GM13976 (cell line): ENCODE measurements around the gene SERPINB12.

Experiments
- DNase-seq: peaks from one replicate; pipeline ENCODE4 v3.0.0; 2012; ENCODE audit warnings: low spot score
- in situ Hi-C: fragments of 300-500 bp; cut with MboI; formaldehyde crosslinking; loops from one replicate; pipeline ENCODE4 v1.12.0; 2022; ENCODE audit warnings: low sequenced_read_pairs, mixed read lengths, inconsistent platforms; ENCODE audit not compliant: unreplicated experiment
- TF ChIP-seq, protein P1 (sequence below): IDR thresholded peaks from 2 replicates; pipeline ENCODE4 v1.5.1; 2012; ENCODE audit warnings: borderline replicate concordance, mild to moderate bottlenecking; ENCODE audit not compliant: insufficient read depth; ENCODE audit errors: extremely low read depth, missing control alignments, control extremely low read depth

Gene SERPINB12

GRCh38 chr18:63578357-63578958, 36.3 kb downstream of the SERPINB12 start:
- TF ChIP-seq, protein P1, sequence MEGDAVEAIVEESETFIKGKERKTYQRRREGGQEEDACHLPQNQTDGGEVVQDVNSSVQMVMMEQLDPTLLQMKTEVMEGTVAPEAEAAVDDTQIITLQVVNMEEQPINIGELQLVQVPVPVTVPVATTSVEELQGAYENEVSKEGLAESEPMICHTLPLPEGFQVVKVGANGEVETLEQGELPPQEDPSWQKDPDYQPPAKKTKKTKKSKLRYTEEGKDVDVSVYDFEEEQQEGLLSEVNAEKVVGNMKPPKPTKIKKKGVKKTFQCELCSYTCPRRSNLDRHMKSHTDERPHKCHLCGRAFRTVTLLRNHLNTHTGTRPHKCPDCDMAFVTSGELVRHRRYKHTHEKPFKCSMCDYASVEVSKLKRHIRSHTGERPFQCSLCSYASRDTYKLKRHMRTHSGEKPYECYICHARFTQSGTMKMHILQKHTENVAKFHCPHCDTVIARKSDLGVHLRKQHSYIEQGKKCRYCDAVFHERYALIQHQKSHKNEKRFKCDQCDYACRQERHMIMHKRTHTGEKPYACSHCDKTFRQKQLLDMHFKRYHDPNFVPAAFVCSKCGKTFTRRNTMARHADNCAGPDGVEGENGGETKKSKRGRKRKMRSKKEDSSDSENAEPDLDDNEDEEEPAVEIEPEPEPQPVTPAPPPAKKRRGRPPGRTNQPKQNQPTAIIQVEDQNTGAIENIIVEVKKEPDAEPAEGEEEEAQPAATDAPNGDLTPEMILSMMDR = peak; percentile 46
- DNase-seq = peak; percentile 31
- in situ Hi-C loops = loop anchor here (10.0 kb wide), 1 partner anchor 54 kb away; no protein-coding TSS in a partner anchor

- in situ Hi-C loops = loop anchor here (10.0 kb wide), 2 partner anchors 55 to 255 kb away; no protein-coding TSS in a partner anchor
- TF ChIP-seq, protein P1 = no peak
- DNase-seq = no peak
These were observed 37.4 kb downstream of the SERPINB12 start for GRCh38 chr18:63579616-63580015.

- no peak for DNase-seq
- TF ChIP-seq, protein P1 = no peak
- in situ Hi-C loops = loop anchor here (10.0 kb wide), 1 partner anchor 249 kb away; no protein-coding TSS in a partner anchor
These were observed 43.8 kb downstream of the SERPINB12 start for GRCh38 chr18:63585988-63586387.

GRCh38 chr18:63586431-63586830, 44.3 kb downstream of the SERPINB12 start:
- in situ Hi-C loops = loop anchor here (10.0 kb wide), 1 partner anchor 248 kb away; no protein-coding TSS in a partner anchor
- TF ChIP-seq, protein P1 = no peak
- DNase-seq = no peak

DNA sequence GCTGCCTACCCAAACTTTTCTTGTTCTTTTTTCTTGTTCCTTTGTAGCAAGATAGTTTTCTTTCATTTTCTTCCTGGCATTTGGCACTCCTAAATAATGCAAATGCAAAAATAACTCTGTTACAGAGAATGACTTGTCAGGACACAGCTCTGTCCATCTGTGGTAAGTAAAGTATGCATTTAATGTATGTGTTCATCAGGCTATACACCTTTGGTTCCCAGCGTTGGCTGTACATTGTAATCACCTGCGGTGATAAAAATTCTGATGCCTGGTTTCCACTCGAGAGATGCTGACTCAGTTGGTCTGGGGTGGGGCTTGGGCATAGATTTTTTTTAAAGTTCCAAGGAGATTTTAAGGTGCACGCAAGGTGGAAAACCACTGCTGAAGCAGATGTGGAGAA, 44.8 kb downstream of the SERPINB12 start, which contains the start of gene SERPINB13:
Gene SERPINB13 (plus strand): TSS at position 378 of the 400 bp plus-strand sequence. CDS start 1,325 bp downstream, outside the sequence.
- in situ Hi-C loops = loop anchor here (10.0 kb wide), 1 partner anchor 248 kb away; no protein-coding TSS in a partner anchor
- TF ChIP-seq, protein P1 = no peak
- no peak for DNase-seq

GRCh38 chr18:63588909-63589308, 46.7 kb downstream of the SERPINB12 start:
- in situ Hi-C loops = loop anchor here (10.0 kb wide), 1 partner anchor 246 kb away; no protein-coding TSS in a partner anchor
- no peak for DNase-seq
- TF ChIP-seq, protein P1 = no peak

- in situ Hi-C loops = no loop called here
- no peak for DNase-seq
- TF ChIP-seq, protein P1 = no peak
These were observed 48.2 kb downstream of the SERPINB12 start for GRCh38 chr18:63590373-63590772.
